Hematopoietic multipotent progenitor cell treated with erythropoietin and hydrocortisone succinate and interleukin-3 and kit ligand, for 6 days (in vitro differentiated cells): ENCODE measurements around the gene USP6.
A peak's percentile ranks its signal among the peaks of the same experiment; 100 is the strongest.
"Not testable (repeated sequence)": the region's sequence is repeated elsewhere in the genome, so short reads cannot be mapped to it uniquely, and the experiment has no call there.

Source experiments
- DNase-seq: peaks from one replicate; pipeline ENCODE4 v3.0.0-alpha.2; 2015

Gene USP6

GRCh38 chr17:5136580-5137412 is 21.0 kb downstream of the USP6 start:
- not testable (repeated sequence) for DNase-seq

GRCh38 chr17:5137511-5138197 is 21.8 kb downstream of the USP6 start:
- DNase-seq, result not testable (repeated sequence)

GRCh38 chr17:5138198-5138544 is 22.3 kb downstream of the USP6 start:
- not testable (repeated sequence) for DNase-seq

- no peak for DNase-seq
Measured at GRCh38 chr17:5138616-5139457, 23.0 kb downstream of the USP6 start.

- DNase-seq, result no peak
Measured at GRCh38 chr17:5139458-5139732, 23.6 kb downstream of the USP6 start.

GRCh38 chr17:5142877-5143276 is 27.0 kb downstream of the USP6 start:
- DNase-seq, result not testable (repeated sequence)

- not testable (repeated sequence) for DNase-seq
Measured at GRCh38 chr17:5146122-5146521, 30.3 kb downstream of the USP6 start.

GRCh38 chr17:5160702-5161101 is 44.9 kb downstream of the USP6 start:
- not testable (repeated sequence) for DNase-seq

GRCh38 chr17:5161793-5162192 is 46.0 kb downstream of the USP6 start:
- not testable (repeated sequence) for DNase-seq

- no peak for DNase-seq
Measured at GRCh38 chr17:5164436-5164835, 48.6 kb downstream of the USP6 start.

GRCh38 chr17:5165791-5166564 is 50.1 kb downstream of the USP6 start:
- DNase-seq, result not testable (repeated sequence)

GRCh38 chr17:5175027-5175426 is 59.2 kb downstream of the USP6 start:
- not testable (repeated sequence) for DNase-seq

- DNase-seq, result no peak
Measured at GRCh38 chr17:5179003-5179402, 63.2 kb downstream of the USP6 start.

GRCh38 chr17:5181509-5182305 is 65.9 kb downstream of the USP6 start:
- DNase-seq, result no peak

GRCh38 chr17:5182597-5183409 is 67.0 kb downstream of the USP6 start:
- no peak for DNase-seq

GRCh38 chr17:5183410-5183793 is 67.6 kb downstream of the USP6 start:
- no peak for DNase-seq

- DNase-seq, result no peak
Measured at GRCh38 chr17:5184288-5184687, 68.5 kb downstream of the USP6 start.

GRCh38 chr17:5191541-5192417 is 75.9 kb downstream of the USP6 start, which contains the start of gene ZNF594:
Gene ZNF594 (minus strand): TSS chr17:5191868. CDS start chr17:5184256, 7,612 bp downstream.
- peak; percentile 97 for DNase-seq

- DNase-seq, result no peak
Measured at GRCh38 chr17:5194346-5194745, 78.5 kb downstream of the USP6 start.

GRCh38 chr17:5198472-5198871 is 82.6 kb downstream of the USP6 start:
- no peak for DNase-seq
